Testis (tissue), 3 donors: ENCODE measurements around the gene COL5A1. TPM values are rescaled to one million over a fixed set of nuclear protein-coding genes. Genes with fewer than 3 reads are reported as not detected.

ENCODE experiments used
- DNase-seq: peaks from one replicate; pipeline ENCODE4 v3.0.0-alpha.2; 2019
- H3K27ac ChIP-seq, 2 donors: fragments of 200-600 bp; sonication (generic); one replicate each; pipeline ENCODE4 v1.5.1; 2019
- H3K27me3 ChIP-seq: fragments of 200-600 bp; sonication (generic); one replicate; pipeline ENCODE4 v1.5.1; 2019
- H3K36me3 ChIP-seq: fragments of 200-600 bp; sonication (generic); one replicate; pipeline ENCODE4 v1.5.1; 2017; ENCODE audit warnings: low read depth; ENCODE audit errors: missing control alignments
- H3K4me1 ChIP-seq: fragments of 200-600 bp; sonication (generic); one replicate; pipeline ENCODE4 v1.5.1; 2019
- H3K4me3 ChIP-seq, 2 donors: fragments of 200-600 bp; sonication (generic); one replicate each; pipeline ENCODE4 v1.5.1; 2017 to 2019
- H3K9me3 ChIP-seq: fragments of 200-600 bp; sonication (generic); one replicate; pipeline ENCODE4 v1.5.1; 2017
- POLR2A ChIP-seq: fragments of 450-650 bp; IDR thresholded peaks from one replicate; pipeline ENCODE4 v1.6.1; 2017; ENCODE audit warnings: antibody characterized with exemption, mild to moderate bottlenecking, moderate library complexity
- WGBS, 2 donors: methylation state at CpG; one replicate each; pipeline ENCODE4 v1.1.5; 2018; 5-methylcytosine and 5-hydroxymethylcytosine counted together
- intact Hi-C: fragments of 100-400 bp; cut with DNase I; formaldehyde crosslinking; loops from one replicate; pipeline ENCODE4 v1.15.1; 2023; ENCODE audit warnings: low total_unique reads
- polyA plus RNA-seq: library from polyadenylated mRNA; stranded (reverse); fragments of 350-450 nt; fragmentation: Illumina TruSeq; extraction: RNeasy Lipid Tissue Mini Kit (QIAGEN cat#74804); gene quantifications from one replicate; pipeline ENCODE4 v1.2.3, GENCODE V29; 2014; ENCODE audit warnings: low read depth, low replicate concordance; ENCODE audit not compliant: insufficient read depth
- total RNA-seq, 2 donors: library from RNA; depleted of rRNA; stranded (reverse); fragments of >200 nt; gene quantifications; one replicate each; pipeline ENCODE4 v1.2.3, GENCODE V29; 2016
- TF ChIP-seq, protein P1 (sequence below), 3 experiments: fragments of 450-650 bp in 2 of 3; fragments of 200-600 bp in 1 of 3; sonication (generic) in 1 of 3; IDR thresholded peaks; one replicate each; pipeline ENCODE4 v1.5.1; 2016 to 2019; ENCODE audit warnings: antibody characterized with exemption in 3 of 3, mild to moderate bottlenecking in 2 of 3, moderate library complexity in 1 of 3

COL5A1 gene
- total and polyA plus RNA-seq, 3 donors from 2014 or later = 18.5 to 34.3 (median 20.8) TPM

GRCh38 chr9:134860510-134860909 lies 218.9 kb downstream of the COL5A1 start:
- WGBS, 2 donors = 51 to 59% methylated on average over 13 of the region's 13 CpGs
- DNase-seq = peak; percentile 71
- TF ChIP-seq, protein P1, sequence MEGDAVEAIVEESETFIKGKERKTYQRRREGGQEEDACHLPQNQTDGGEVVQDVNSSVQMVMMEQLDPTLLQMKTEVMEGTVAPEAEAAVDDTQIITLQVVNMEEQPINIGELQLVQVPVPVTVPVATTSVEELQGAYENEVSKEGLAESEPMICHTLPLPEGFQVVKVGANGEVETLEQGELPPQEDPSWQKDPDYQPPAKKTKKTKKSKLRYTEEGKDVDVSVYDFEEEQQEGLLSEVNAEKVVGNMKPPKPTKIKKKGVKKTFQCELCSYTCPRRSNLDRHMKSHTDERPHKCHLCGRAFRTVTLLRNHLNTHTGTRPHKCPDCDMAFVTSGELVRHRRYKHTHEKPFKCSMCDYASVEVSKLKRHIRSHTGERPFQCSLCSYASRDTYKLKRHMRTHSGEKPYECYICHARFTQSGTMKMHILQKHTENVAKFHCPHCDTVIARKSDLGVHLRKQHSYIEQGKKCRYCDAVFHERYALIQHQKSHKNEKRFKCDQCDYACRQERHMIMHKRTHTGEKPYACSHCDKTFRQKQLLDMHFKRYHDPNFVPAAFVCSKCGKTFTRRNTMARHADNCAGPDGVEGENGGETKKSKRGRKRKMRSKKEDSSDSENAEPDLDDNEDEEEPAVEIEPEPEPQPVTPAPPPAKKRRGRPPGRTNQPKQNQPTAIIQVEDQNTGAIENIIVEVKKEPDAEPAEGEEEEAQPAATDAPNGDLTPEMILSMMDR (IDR thresholded peaks at IDR 0.05) = no peak
- no peak for TF ChIP-seq POLR2A
- no peaks in the 10 kb centered on the region for H3K27me3 ChIP-seq
- no peaks in the 10 kb centered on the region for H3K9me3 ChIP-seq
- H3K27ac ChIP-seq = no peak overlapping the region
- H3K36me3 ChIP-seq = no peaks in the 10 kb centered on the region
- H3K4me1 ChIP-seq = peaks cover 11% of the 10 kb centered on the region
- no peak overlapping the region for H3K4me3 ChIP-seq
- intact Hi-C loops = no loop called here

GRCh38 chr9:134861595-134862334 lies 220.2 kb downstream of the COL5A1 start:
- DNase-seq = no peak
- intact Hi-C loops = no loop called here
- Histone ChIP-seq H3K36me3 (no peaks in the 10 kb centered on the region), H3K4me3 (no peak overlapping the region), H3K27ac (no peak overlapping the region), H3K9me3 (no peaks in the 10 kb centered on the region), H3K4me1 (peaks cover 11% of the 10 kb centered on the region), H3K27me3 (no peaks in the 10 kb centered on the region)
- TF ChIP-seq, protein P1 (IDR thresholded peaks at IDR 0.05) = no peak
- TF ChIP-seq POLR2A = no peak
- 90 to 93% methylated on average over 16 to 17 of the region's 17 CpGs for WGBS, 2 donors

- no peak overlapping the region for H3K27ac ChIP-seq
- intact Hi-C loops = no loop called here
- no peaks in the 10 kb centered on the region for H3K9me3 ChIP-seq
- peak; percentile 13 for DNase-seq
- H3K27me3 ChIP-seq = no peaks in the 10 kb centered on the region
- no peaks in the 10 kb centered on the region for H3K36me3 ChIP-seq
- H3K4me3 ChIP-seq = no peak overlapping the region
- TF ChIP-seq, protein P1 (IDR thresholded peaks at IDR 0.05) = no peak
- TF ChIP-seq POLR2A = no peak
- WGBS, 2 donors = 84 to 92% methylated on average over 14 to 16 of the region's 16 CpGs
- H3K4me1 ChIP-seq = peaks cover 11% of the 10 kb centered on the region
These were observed 221.8 kb downstream of the COL5A1 start for GRCh38 chr9:134863306-134863902.

GRCh38 chr9:134863941-134864820 lies 222.6 kb downstream of the COL5A1 start:
- H3K27me3 ChIP-seq = no peaks in the 10 kb centered on the region
- DNase-seq = peak; percentile 56
- WGBS, 2 donors = 62 to 66% methylated on average over 16 to 28 of the region's 28 CpGs
- no peaks in the 10 kb centered on the region for H3K9me3 ChIP-seq
- TF ChIP-seq, protein P1 (IDR thresholded peaks at IDR 0.05) = no peak
- no peak for TF ChIP-seq POLR2A
- H3K4me1 ChIP-seq = peaks cover 11% of the 10 kb centered on the region
- H3K27ac ChIP-seq = peak overlapping the region in 1 of 2 donors; percentile 45
- H3K36me3 ChIP-seq = no peaks in the 10 kb centered on the region
- intact Hi-C loops = no loop called here
- H3K4me3 ChIP-seq = no peak overlapping the region
